HepG2 (cell line): Measurements from ENCODE around the gene LANCL1. TPM values are rescaled to one million over a fixed set of nuclear protein-coding genes. Genes with fewer than 3 reads are reported as not detected.

ENCODE experiments used
- ELF1 ChIP-seq: sonication (generic); formaldehyde crosslinking; IDR thresholded peaks from 2 replicates; pipeline ENCODE4 v1.4.0; 2020; ENCODE audit warnings: missing genetic modification reagents
- FOXP1 ChIP-seq, 2 experiments: fragments of 450-650 bp in 1 of 2; IDR thresholded peaks; 2 replicates each; pipeline ENCODE4 v1.6.1; 2017 to 2018; ENCODE audit warnings: antibody characterized with exemption in 1 of 2
- NONO ChIP-seq, 2 experiments: fragments of 450-650 bp in 1 of 2; sonication (generic) in 1 of 2; formaldehyde crosslinking in 1 of 2; IDR thresholded peaks in 1 of 2; conservative IDR thresholded peaks in 1 of 2; 2 replicates each; pipeline versions ENCODE4 v1.6.1 to v1.8.0; 2017 to 2022; ENCODE audit warnings: mild to moderate bottlenecking in 1 of 2, missing genetic modification reagents in 1 of 2, moderate library complexity in 1 of 2
- THYN1 ChIP-seq: sonication (generic); formaldehyde crosslinking; IDR thresholded peaks from 2 replicates; pipeline ENCODE4 v1.8.1; 2023; ENCODE audit warnings: low read depth, mild to moderate bottlenecking, moderate library complexity, missing genetic modification reagents, borderline replicate concordance
- ZKSCAN5 ChIP-seq: sonication (generic); formaldehyde crosslinking; IDR thresholded peaks from 2 replicates; pipeline ENCODE4 v1.5.1; 2020; ENCODE audit warnings: mild to moderate bottlenecking, missing genetic modification reagents
- ZNF317 ChIP-seq: sonication (generic); formaldehyde crosslinking; IDR thresholded peaks from 2 replicates; pipeline ENCODE4 v1.5.0; 2020; ENCODE audit warnings: mild to moderate bottlenecking, missing genetic modification reagents
- ZNF318 ChIP-seq: sonication (generic); formaldehyde crosslinking; IDR thresholded peaks from 2 replicates; pipeline ENCODE4 v1.4.0; 2020; ENCODE audit warnings: mild to moderate bottlenecking, missing genetic modification reagents
- polyA plus RNA-seq, 8 experiments: library from polyadenylated mRNA; depleted of rRNA in 3 of 8; stranded (reverse) in 7 of 8; unstranded in 1 of 8; fragments of >200 nt; fragmentation: Illumina TruSeq in 4 of 8; extraction: Trizol in 4 of 8; gene quantifications; 2 replicates each; pipeline versions ENCODE4 v1.2.1 to v1.2.3, GENCODE V29; 2011 to 2016; ENCODE audit warnings: low read depth in 4 of 8, missing spikeins in 1 of 8, mixed read lengths in 1 of 8; ENCODE audit not compliant: insufficient read depth in 1 of 8
- total RNA-seq, 5 experiments: library from RNA; depleted of rRNA; stranded (reverse); fragments of >200 nt; fragmentation: Illumina TruSeq; extraction: Trizol; gene quantifications; 2 replicates each; pipeline ENCODE4 v1.2.3, GENCODE V29; 2016; ENCODE audit warnings: low read depth in 1 of 5

LANCL1 gene
- total and polyA plus RNA-seq, 2 of the 13 experiments (the other 11 are each of a cell fraction or from before 2014, with no cell fraction given): 53.5 to 67.7 TPM

- TF ChIP-seq ZNF318 (CRISPR knock-in tag) (no peak), THYN1 (CRISPR knock-in tag) (no peak), FOXP1 (IDR thresholded peaks at IDR 0.05) (no peak), FOXP1 (CRISPR knock-in tag; IDR thresholded peaks at IDR 0.05) (no peak), ELF1 (CRISPR knock-in tag) (no peak), ZKSCAN5 (CRISPR knock-in tag) (no peak), NONO (IDR thresholded peaks at IDR 0.05) (no peak), NONO (CRISPR knock-in tag; conservative IDR thresholded peaks at IDR 0.05) (no peak), ZNF317 (CRISPR knock-in tag) (no peak)
Observed at GRCh38 chr2:210480764-210481163, 4.2 kb upstream of the LANCL1 start (continued).
